Glomerular endothelial cell (primary cell): ENCODE data around the gene MAP3K9. TPM values are rescaled to one million over a fixed set of nuclear protein-coding genes. Genes with fewer than 3 reads are reported as not detected.
"Not testable (repeated sequence)": the region's sequence is repeated elsewhere in the genome, so short reads cannot be mapped to it uniquely, and the experiment has no call there.

Experiments
- DNase-seq: peaks from one replicate; pipeline ENCODE4 v3.0.0-alpha.2; 2011; ENCODE audit warnings: low read depth, low spot score; ENCODE audit errors: extremely low read depth
- total RNA-seq: library from RNA; depleted of rRNA; stranded (reverse); fragments of >200 nt; gene quantifications from 2 replicates; pipeline ENCODE4 v1.2.3, GENCODE V29; 2015

MAP3K9 gene
- total RNA-seq, 1 donor from 2014 or later, result 0.88 TPM

DNA sequence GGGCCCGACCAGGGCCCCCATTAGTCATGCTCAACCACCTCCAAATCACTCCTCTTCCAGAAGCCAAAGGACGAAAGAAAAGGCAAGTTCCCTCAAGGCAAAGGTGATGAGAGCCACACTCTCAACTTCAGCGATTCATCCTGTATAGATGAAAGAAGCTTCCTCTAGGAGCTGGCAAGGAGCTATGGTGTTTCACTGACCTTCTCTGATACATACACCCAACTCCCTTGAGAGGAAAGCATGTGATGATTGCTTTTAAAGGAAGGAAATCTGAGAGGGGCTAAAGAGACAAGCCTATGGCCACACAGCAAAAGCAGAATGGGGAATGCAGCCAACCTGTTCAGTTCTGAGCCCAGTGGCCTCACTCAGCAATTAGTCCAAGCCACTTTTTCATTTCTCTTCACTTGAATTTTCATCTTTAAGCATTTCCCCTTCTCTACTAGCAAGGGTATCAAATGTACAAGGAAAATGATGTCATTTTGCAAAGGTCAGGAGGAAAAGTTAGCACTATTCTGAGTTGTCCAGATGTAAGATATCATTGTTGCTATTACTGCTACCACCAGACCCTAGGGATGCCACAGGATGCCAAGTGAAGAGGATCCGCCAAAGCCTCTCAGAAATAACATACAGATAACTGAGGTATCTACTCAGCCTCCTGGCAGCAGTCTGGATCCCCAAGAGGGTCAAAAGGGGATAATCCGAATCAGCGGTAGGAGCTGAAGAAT lies 82.5 kb downstream of the MAP3K9 start:
- no peak for DNase-seq

DNA sequence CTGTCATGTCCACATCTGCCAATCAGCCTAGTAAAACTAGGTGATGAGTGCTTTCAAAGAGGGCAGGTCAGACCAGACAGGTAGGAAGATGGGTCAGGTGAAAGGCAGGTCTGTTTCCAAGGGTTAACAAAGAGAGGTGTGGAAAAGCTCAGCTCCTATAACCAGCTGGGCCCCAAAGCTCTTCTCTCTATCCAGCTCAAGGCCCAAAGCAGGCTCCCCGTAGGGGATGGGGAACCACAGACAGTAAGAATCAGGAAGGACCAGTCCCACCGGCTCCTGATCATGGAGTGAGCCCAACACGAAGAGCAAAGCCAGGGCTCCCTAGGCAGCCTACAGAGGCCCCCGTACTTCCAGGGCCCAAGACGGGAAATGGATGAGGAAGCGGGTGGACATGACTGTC lies 84.4 kb downstream of the MAP3K9 start:
- no peak for DNase-seq

DNA sequence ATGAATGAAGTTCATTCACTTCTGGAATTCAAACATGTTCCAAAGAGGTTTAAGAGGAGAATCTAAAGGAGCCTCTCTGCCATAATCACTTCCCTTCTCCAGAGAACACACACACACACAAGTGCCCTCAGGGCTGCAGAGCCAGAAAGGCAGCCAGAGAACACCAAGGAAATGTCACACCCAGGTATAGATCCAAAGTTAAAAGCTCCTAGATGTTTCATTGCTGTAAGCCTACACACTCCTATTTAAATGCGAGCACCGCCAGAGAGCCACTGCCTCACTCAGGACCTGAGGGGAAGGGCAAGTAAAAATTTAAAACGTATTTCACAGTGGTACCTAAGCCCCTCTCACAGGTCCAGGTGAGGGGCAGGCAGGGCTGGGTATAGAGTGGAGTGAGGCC lies 85.2 kb downstream of the MAP3K9 start:
- no peak for DNase-seq

DNA sequence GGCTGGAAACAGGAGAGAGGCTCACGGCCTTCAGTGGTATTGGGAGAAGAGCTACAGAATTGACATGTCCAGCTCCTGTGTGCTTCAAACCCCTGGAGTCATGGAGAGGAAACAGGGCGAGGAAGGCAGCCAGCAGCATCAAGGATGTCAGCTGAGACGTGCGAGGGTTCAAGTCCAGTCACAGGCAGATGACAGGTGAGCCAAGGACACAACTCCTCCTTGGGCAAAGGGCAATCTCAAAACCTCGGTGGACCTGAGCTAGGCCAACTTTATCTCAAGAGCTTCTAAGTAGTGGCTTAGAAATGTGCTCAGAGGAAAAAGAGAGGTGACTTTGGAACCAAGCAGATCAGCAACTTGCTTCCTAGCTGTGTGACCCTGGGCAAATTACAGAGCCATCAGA lies 86.0 kb downstream of the MAP3K9 start:
- no peak for DNase-seq

DNA sequence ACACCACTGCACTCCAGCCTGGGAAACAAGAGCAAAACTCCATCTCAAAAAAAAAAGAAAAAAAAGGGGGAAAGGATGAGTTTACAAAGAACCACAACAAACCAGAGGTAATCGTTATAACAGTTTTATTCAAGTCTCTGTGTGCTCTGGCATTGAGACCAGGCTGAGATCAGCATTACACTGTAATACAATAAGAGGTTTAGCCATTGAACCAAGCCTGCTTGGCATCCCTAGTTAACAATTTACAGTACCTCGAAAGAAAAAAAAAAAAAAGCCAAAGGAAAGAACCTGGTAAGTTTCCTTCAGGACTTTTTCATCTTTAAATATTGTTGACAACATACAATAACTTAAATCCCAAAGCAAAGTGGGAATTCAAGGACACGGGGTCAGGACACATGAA lies 86.9 kb downstream of the MAP3K9 start:
- DNase-seq, result no peak

DNA sequence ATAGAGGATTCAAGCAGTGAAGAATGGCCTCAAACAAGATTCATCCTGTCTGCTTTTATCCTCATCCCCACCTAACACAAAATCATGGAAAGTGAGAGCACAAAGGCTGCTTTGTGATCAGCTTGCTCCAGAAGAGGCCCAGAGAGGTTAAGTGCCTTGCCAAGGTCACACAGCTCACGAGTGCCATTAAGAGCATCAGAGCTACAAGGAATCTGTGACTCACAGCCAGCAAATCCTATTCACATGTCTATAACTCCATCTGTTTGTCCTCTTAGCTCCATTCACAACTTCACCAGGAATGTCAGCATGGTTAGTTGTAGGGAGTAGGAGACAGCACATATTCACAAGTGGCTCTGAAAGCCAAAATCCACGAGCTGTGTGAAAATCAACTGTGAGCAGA lies 87.8 kb downstream of the MAP3K9 start:
- no peak for DNase-seq

DNA sequence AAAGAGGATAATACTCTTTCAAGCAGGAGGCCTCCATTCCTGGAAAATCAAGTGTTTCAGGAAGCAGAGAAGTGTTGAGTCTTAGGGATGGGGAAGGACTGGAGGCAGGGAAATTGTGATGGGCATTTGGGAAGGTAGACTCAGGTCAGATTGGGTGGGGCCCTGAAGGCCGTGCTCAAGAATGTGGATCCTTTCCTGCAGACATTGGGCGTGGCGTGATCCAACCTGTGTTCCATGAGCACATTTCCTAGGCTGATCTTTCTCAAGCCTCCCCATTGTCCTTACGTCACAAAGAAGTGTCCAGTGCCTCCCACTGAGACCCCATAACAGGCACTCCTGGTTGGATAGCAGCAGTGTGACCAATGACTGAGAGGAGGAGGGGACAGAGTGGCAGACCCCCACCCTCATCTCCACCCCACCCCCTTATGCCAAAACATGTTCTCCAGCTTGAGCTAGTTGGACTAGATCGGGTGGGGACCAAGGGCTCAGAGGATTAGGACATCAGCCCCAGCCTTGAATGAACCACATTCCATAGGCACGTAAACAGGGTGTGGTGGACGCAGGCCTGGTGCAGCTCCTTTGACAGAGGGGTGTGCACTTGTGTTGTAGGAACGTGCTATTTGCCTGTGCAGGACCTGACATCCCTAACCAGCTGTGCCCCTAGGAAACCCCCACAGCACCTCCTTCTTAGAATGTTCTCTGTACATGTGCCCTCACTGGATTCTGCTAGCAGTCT lies 90.8 kb downstream of the MAP3K9 start:
- DNase-seq, result no peak

DNA sequence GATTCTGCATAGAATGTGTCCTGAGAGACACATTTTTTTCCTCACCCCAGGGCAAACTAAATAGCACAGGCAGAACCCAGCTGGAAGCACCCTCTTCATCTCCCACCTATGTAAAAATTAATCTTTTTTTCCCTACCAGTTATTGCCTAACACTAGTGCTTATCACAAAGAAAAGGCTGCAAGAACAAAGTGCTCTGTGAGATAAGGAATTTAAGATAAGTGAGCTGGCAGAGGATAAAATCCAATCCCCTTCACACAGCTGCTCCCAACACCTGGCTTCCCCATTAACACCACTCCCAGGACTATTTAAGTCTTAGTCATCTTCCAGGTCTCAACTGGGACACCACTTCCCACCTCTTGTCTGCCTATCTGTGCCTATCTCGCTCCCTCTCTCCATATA lies 92.4 kb downstream of the MAP3K9 start:
- no peak for DNase-seq

DNA sequence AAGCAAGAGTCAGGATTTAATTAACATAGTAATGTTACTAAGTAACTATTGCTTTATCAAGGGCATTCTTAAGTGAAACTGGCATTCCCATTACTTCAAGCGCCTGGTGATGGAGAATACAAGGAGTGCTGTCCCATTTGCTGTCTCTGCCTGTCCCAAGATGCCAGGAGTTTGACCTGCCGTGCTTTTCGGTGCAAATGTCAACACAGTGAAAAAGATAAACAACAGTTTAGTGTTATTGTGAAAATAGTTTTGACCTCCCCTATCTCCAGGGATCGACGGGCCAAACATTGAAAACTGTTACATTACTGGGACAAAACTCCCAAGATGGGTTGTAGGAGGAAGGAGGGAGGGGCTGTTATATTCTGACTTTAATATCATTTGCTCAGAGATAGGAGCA lies 92.8 kb downstream of the MAP3K9 start:
- no peak for DNase-seq

DNA sequence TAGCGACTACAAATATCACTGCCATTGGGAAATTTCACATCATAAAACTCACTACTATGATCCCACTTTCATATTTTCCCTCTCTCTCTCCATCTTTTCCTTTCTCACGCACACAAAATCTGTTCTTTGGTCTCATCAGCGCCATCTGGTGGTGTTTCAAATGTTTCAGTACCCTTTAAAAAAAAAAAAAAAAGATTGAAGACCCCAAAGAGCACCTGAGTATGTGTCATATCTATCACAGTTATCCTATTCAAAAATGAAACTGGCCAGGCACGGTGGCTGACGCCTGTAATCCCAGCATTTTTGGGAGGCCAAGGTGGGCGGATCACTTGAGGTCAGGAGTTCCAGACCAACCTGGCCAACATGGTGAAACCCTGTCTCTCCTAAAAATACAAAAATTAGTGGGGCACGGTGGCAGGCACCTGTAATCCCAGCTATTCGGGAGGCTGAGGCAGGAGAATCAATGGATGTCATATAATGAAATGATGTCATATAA lies 95.2 kb downstream of the MAP3K9 start:
- peak; percentile 36 for DNase-seq

DNA sequence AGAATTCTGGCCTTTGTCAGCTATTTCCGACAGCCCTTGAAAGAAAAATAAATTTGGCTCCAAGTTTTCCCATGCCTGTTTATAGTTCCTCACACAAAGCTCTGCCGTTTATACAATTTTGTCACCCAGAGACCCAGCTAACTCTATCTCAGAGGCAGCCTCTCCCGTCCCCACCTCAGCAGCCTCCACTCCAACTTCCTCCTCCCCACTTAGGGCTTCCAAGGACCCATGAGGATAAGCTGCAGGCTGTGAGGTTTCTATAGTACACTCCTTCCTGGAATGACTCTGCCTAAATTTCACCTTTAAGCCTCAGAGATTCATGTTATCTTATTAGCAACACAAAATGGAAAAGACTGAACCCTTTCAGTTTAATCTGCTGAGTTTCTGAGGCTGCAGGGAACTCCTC lies 95.8 kb downstream of the MAP3K9 start:
- DNase-seq, result no peak

DNA sequence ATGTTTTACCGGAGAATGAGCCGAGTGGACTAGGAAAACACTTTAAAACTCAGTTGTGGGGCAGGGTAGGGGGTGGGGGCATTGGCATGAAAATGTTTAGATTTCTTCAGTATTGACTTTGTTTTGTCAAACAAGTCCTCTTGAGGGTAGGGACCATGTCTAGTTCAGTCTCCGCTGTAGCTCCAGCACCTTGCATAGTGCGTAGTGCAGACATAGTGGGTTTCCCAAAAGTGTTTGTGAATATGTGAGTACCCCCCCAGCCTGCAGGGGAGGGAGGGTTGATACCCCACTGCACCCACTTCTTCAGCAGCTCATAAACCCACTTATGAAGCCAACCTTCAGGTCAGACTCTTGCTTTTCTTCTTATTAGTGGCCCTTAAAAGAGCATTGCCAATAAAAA lies 96.2 kb downstream of the MAP3K9 start:
- DNase-seq, result no peak

DNA sequence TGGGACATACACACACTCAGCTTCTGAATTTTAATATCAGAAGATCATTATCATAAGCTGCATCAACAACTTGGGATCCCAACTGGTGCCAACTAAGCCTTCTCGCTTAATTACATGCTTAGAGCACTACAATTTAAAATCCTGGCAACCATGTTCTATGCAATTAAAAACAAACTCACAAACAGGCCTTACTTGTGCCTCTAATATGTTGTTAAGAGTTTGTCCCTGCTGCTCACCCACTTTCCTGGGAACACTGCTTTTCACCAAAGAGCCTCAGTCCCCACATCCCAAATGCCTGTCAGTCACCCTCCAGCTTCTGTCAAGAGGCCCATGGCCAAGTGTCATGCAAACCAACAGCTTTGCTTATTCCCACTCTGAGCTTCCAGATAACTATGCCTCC lies 97.9 kb downstream of the MAP3K9 start:
- DNase-seq, result no peak

DNA sequence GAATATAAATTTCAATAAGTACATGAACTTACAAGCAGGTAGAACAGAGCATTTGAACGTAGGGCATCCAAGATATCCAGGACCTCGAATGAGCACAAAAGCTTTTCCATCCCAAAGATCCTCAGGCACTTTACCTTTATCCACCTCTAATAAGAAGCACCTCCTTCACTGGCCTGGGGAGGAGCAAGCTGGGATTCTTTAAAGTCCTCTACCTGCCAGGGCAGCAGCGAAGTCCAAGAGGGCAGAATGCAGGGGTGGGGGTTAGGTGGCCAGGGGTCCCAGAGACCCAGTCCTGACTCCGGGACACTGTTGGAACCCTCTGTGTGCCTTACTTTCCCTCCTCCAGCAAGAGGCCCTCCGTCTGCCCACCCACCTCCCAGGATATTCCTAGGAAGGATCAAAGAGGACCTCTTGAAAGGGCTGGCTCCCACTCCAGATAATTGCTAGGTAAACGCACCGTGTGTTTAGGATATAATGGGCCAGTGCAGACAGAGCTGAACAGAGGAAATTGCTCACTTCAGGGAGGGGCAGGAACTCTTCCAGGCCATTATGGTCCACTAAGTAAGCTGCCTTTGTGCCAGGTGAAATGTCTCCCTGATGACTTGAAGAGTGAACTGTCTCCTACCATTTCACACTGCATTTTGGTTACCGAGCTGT lies 99.5 kb downstream of the MAP3K9 start:
- no peak for DNase-seq

DNA sequence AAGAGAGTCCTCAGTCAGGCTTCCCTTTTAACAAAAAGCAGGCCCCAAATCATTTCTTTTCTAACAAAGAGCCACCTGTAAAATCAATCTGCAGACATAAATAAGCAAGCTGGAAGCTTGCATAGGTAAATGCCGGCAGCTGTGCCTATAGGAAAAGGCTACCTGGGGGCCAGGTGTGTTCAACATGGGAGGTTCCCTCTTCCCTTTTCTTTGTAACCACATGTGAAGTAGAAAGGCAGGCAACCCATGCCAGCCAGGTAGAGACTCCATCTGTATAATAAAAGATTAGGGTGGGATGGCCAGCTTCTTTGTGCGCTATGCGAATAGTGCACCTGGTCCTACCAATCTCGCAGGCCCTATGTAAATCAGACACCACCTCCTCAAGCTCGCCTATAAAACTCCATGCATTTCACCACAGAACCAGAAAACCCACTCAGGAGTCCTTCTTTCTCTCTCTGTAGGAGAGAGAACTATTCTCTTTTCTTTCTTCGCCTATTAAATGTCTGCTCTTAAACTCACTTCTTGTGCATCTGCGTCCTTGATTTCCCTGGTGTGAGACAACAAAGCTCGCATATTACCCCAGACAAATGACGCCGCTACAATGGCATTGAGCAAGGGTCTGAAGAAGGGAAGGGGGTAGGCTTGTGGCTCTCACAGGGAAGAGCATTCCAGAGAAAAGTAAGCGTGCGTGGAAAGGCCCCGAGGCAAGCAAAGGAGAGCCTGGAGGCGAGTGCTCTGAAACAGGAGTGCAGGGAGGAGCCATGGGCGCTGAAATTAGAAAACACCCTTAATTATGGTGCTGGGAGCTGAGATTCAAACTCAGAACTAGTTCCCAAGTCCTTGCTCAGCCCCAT lies 100.4 kb downstream of the MAP3K9 start:
- no peak for DNase-seq

DNA sequence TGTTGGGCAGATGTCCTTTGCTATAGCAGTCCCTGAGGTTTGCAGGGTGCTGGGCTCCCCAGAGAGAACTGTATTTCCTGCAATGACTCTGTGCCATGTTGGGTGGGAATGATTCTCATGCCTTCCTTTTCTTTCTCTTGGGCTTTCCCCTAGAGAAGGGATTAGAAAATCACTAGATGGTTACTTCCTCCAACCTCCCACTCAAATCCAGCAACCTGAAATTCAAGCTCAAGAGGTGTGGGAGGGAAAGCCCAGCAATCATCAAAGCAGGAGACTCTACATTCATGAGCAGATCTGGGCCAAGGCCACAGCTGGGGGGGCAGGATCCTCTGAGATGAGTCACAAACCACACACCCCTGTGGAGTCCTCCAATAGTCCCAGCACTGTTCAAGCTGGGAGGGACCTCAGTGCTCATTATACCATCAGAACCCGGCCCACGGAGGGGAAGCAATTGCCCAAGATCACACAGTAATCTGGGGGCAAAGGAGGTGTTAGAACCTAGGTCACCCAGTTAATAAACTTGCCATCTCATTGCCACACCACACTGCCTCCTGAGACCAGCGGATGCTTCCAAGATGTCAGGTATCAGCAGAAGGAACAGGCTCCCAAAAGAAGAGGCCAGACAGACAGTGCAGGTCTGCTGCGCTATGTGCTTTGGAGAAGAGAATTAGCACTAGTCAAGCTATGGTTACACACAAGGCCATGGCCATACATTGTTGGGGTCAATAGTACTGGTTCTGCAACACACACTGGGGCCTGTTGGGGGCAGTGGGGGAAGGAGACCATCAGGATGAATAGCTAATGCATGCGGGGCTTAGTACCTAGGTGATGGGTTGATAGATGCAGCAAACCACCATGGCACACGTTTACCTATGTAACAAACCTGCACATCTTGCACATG lies 101.9 kb downstream of the MAP3K9 start:
- DNase-seq, result no peak

DNA sequence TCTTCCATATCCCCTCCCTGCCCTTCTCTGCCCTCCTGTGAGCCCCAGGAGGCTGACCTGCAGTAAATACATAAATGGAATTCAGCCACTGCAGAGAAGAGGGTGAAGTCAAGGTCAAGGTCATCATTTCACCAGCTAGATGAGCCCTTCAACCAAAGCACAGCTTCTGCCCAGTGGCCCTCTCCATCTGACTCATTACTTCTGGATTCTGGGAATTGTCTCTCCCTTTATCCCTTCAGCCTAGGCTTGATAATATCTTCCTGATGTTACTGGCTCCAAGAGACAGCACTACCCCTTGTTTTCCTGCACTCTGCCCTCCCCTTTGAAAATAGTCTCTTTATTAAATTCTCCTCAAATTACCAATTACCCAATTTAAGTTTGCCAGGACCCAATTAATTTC lies 103.1 kb downstream of the MAP3K9 start:
- DNase-seq, result no peak

DNA sequence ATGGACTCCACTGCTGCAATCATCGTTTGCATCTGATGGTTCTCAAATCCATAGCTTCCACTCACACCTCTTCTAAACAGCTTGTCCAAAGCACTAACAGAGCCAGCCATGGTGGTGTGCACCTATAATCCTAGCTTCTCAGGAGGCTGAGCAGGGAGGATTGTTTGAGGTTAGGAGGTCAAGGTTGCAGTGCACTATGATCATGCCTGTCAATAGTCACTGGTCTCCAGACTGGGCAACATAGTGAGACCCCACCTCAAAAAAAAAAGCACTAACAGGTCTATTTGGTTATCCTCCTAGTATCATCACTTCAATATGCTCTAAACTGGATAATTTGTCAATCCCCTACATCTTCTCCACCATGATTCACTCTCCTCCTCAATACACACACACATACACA lies 104.4 kb downstream of the MAP3K9 start:
- DNase-seq, result no peak

DNA sequence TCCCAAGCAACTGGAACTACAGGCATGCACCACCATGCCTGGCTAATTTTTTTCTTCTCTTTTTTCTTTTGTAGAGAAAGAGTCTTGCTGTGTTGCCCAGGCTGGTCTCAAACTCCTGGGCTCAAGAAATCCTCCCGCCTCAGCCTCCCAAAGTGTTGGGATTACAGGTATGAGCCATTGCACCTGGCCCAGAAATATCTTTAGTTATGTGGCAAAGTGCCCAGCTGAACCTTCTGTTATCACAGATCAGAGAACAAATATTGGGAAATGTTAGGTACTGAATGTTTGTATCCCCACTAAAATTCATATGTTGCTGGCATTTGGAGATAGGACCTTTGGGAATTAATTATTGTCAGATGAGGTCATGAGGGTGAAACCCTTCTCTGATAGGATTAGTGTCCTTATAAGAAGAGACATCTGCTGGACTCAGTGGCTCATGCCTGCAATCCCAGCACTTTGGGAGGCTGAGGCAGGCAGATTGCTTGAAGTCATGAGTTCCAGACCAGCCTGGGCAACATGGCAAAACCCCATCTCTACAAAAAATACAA lies 105.6 kb downstream of the MAP3K9 start:
- not testable (repeated sequence) for DNase-seq

DNA sequence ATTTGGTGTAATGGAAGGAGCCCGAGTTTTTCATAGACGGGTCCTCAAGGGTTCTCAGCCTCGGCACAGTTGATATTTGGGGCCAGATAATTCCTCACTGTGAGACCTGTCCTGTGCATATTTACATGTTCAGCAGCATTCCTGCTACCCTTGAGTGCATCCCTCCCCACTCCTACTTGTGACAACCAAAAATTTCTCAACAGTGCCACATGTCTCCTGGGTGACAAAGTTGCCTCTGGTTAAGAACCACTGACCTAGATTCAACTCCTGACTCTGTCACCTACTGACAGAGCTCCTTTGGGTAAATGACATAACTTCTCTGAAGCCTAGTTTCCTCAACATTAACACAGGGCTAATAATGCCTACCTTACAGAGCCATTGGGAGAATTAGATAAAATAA lies 107.2 kb downstream of the MAP3K9 start:
- no peak for DNase-seq
